SU-DHL-6 (cell line): Measurements from ENCODE around the gene MCU.

ENCODE experiments used
- EZH2phosphoT487 ChIP-seq: fragments of 200-600 bp; sonication (generic), shearing (Covaris generic); conservative IDR thresholded peaks from 2 replicates; pipeline ENCODE4 v1.6.1; 2018; ENCODE audit warnings: mild to moderate bottlenecking, antibody characterized with exemption, low read length, moderate library complexity, mixed read lengths
- TF ChIP-seq, protein P1 (sequence below): fragments of 200-600 bp; sonication (generic); IDR thresholded peaks from one replicate; pipeline ENCODE4 v1.5.1; 2017; ENCODE audit warnings: antibody characterized with exemption, mild to moderate bottlenecking, low read length, moderate library complexity; ENCODE audit not compliant: insufficient read depth, poor library complexity, severe bottlenecking

- TF ChIP-seq, protein P1, sequence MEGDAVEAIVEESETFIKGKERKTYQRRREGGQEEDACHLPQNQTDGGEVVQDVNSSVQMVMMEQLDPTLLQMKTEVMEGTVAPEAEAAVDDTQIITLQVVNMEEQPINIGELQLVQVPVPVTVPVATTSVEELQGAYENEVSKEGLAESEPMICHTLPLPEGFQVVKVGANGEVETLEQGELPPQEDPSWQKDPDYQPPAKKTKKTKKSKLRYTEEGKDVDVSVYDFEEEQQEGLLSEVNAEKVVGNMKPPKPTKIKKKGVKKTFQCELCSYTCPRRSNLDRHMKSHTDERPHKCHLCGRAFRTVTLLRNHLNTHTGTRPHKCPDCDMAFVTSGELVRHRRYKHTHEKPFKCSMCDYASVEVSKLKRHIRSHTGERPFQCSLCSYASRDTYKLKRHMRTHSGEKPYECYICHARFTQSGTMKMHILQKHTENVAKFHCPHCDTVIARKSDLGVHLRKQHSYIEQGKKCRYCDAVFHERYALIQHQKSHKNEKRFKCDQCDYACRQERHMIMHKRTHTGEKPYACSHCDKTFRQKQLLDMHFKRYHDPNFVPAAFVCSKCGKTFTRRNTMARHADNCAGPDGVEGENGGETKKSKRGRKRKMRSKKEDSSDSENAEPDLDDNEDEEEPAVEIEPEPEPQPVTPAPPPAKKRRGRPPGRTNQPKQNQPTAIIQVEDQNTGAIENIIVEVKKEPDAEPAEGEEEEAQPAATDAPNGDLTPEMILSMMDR: no peak
- TF ChIP-seq EZH2phosphoT487: no peak
These were observed 65.8 kb downstream of the MCU start for GRCh38 chr10:72757732-72758131.
